GM12873 (cell line): ENCODE results near the gene ZNF211.

Experiments
- TF ChIP-seq, protein P1 (sequence below): IDR thresholded peaks from 2 replicates; pipeline ENCODE4 v1.5.1; 2012; ENCODE audit warnings: low read depth, mild to moderate bottlenecking, moderate library complexity, low read length, control low read depth; ENCODE audit not compliant: insufficient read depth; ENCODE audit errors: missing control alignments

ZNF211 gene

DNA sequence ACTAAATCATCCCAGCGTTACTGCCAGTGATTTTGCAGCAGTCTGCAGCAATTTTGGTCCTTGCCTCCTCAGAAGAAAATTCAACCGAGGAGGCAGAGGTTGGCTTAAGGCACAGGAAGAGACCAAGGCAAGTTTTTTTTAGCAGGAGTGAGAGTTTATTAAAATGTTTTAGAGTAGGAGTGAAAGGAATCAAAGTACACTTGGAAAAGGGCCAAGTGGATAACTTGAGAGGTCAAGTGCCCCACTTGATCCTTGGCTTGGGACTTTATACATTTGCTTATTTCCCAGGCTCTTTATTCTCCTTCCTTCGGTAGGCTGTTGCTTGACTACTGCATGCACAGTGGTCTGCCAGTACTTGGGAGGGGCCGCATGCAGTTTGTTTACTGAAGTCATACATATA lies 21.9 kb upstream of the ZNF211 start:
- TF ChIP-seq, protein P1, sequence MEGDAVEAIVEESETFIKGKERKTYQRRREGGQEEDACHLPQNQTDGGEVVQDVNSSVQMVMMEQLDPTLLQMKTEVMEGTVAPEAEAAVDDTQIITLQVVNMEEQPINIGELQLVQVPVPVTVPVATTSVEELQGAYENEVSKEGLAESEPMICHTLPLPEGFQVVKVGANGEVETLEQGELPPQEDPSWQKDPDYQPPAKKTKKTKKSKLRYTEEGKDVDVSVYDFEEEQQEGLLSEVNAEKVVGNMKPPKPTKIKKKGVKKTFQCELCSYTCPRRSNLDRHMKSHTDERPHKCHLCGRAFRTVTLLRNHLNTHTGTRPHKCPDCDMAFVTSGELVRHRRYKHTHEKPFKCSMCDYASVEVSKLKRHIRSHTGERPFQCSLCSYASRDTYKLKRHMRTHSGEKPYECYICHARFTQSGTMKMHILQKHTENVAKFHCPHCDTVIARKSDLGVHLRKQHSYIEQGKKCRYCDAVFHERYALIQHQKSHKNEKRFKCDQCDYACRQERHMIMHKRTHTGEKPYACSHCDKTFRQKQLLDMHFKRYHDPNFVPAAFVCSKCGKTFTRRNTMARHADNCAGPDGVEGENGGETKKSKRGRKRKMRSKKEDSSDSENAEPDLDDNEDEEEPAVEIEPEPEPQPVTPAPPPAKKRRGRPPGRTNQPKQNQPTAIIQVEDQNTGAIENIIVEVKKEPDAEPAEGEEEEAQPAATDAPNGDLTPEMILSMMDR, result no peak

DNA sequence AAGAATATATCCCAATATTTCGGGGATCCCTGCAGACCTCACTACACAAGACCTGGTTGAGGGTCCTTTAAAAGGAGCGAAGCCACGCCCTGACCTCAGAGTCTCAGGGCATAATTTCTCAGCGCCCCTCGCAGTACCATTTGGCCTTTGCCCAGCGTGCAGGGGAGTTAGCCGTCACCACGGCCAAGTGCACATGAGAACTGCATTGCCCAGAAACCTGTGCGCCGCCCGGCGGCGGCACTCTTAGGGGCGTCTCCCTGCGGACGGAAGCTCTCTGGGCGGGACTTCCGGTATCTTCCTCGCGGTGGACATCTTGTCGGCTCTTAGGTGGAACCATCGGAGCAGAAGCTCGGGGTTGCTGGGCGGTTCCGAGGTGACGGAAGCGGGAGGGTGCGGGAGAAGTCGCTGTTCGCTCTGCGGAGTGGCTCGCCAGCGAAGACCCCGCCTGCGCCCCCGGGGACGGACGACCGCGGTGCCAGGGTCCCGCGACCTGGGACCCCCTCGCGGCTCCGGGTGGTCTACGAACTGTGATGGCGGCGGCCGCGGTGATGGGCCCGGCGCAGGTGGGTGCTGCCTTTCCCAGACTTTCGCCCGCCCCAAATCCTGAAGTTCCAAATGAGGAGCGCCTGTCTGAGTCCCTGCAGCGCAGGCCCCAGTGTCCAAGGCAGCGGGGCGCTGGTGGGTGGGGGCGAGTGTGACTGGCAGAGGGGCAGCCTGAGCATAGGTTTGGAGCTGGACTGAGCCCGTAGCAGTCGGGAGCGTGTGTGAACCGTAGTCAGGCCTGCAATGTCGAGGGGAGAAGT lies 18.8 kb upstream of the ZNF211 start, which contains the start of gene ZNF134:
ZNF134 (plus strand) TSS at position 302 of the 803 bp plus-strand sequence. CDS start 5,227 bp downstream, outside the sequence.
- TF ChIP-seq, protein P1, result peak; percentile 32

DNA sequence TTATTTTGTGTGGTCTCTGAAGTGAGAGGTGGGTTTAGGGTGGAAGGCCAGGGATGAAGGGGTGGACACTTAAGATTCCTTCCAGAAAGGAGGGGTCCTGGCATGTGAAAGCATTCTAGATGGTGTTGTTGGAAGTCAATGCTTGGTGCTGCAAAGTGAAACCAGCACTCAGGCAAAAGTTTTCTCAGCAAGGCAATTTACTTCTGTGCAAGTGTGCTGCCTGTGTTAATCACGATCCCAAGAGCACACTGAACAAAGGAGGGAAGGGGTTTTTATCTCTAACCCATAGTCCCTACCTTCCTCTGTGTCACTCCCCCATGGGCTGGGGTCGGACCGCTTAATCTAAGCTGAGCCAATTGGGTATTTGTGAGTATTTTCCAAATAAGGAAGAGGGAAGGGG lies 17.6 kb upstream of the ZNF211 start:
- TF ChIP-seq, protein P1, result no peak

DNA sequence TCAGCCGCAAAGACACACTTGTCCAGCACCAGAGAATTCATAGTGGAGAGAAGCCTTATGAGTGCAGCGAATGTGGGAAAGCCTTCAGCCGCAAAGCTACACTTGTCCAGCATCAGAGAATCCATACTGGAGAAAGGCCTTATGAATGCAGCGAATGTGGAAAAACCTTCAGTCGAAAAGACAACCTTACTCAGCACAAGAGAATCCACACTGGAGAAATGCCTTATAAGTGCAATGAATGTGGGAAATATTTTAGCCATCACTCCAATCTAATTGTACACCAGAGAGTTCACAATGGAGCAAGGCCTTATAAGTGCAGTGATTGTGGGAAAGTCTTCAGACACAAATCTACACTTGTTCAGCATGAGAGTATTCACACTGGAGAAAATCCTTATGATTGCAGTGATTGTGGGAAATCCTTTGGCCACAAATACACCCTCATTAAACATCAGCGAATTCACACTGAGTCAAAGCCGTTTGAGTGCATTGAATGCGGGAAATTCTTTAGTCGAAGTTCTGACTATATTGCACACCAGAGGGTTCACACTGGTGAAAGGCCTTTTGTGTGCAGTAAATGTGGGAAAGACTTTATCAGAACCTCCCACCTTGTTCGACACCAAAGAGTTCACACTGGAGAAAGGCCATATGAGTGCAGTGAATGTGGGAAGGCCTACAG lies 12.2 kb upstream of the ZNF211 start:
- TF ChIP-seq, protein P1, result no peak

DNA sequence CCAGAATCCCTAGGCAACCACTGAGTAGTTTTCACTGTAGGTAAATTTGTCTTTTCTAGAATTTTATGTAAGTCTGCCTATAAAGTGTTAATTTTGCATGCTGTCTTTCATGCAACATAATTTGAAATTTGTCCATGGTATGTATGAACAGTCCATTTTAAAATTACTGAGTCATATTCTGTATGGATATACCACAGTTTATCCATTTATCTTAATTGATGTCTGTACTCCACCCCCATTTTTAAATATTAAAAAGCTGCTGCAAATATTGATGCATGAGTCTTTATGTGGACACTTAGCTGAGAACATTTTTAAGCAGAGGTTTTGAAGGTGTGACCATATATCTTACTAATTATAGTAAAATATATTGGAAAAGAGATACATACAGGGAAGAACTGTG lies 9.9 kb upstream of the ZNF211 start:
- TF ChIP-seq, protein P1, result no peak

DNA sequence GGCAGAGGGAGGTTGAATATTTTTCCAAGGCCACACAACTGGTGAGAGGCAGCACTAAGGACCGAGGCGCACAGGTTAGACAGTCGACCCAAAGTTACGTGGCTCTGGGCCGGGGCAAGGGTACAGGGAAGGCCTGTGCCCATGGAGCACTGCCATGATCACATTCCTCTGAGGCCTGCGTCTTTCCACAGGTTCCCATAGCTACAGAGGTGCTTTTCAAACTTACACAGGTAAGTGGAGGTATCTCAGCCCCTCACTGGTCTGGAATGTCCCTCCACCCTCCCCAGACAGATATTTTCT lies 814 bp downstream of the ZNF211 start:
- TF ChIP-seq, protein P1, result no peak

DNA sequence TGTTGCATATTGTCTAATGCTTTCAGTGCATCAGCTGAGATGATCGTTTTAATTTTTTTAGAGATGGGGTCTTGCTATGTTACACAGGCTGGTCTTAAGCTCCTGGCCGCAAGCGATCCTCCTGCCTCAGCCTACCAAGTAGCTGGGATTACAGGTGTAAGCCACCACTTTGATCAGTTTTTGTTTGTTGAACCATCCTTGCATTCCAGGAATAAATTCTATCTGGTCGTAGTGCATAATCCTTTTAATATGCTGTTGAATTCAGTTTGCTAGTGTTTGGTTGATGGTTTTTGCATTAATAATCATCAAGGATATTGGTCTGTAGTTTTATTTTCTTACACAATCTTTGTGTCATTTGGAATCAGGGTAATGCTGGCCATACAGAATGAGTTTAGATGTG lies 4.4 kb downstream of the ZNF211 start:
- TF ChIP-seq, protein P1, result no peak
